ENCODE measurements around the gene XRN2. TPM values are rescaled to one million over a fixed set of nuclear protein-coding genes. Genes with fewer than 3 reads are reported as not detected.

Gene XRN2
- total and polyA plus RNA-seq, 4 donors: 20.9 to 40.3 (median 25.2) TPM

DNA sequence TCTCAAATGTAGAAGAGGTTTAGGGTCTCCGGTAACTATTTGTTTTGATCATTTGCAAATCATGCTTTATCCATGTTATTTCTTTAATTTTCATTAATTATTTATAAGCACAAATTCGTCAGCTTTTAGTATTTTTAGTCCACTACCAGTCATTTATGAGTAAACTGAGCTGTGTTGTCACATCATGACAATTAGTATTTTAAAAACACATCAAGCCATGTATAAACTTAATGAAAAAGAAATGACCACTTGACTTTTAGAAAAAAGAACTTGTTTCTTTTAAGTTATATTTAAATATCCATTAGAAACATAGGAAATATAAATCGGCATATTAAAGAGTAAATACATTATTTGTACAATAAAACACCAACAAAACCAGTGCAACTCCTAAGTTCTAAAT, 91.4 kb downstream of the XRN2 start (continued):
- no peak for TF ChIP-seq FOXA1 (IDR thresholded peaks at IDR 0.05)
- TF ChIP-seq, protein P1, sequence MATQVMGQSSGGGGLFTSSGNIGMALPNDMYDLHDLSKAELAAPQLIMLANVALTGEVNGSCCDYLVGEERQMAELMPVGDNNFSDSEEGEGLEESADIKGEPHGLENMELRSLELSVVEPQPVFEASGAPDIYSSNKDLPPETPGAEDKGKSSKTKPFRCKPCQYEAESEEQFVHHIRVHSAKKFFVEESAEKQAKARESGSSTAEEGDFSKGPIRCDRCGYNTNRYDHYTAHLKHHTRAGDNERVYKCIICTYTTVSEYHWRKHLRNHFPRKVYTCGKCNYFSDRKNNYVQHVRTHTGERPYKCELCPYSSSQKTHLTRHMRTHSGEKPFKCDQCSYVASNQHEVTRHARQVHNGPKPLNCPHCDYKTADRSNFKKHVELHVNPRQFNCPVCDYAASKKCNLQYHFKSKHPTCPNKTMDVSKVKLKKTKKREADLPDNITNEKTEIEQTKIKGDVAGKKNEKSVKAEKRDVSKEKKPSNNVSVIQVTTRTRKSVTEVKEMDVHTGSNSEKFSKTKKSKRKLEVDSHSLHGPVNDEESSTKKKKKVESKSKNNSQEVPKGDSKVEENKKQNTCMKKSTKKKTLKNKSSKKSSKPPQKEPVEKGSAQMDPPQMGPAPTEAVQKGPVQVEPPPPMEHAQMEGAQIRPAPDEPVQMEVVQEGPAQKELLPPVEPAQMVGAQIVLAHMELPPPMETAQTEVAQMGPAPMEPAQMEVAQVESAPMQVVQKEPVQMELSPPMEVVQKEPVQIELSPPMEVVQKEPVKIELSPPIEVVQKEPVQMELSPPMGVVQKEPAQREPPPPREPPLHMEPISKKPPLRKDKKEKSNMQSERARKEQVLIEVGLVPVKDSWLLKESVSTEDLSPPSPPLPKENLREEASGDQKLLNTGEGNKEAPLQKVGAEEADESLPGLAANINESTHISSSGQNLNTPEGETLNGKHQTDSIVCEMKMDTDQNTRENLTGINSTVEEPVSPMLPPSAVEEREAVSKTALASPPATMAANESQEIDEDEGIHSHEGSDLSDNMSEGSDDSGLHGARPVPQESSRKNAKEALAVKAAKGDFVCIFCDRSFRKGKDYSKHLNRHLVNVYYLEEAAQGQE (IDR thresholded peaks at IDR 0.05): no peak

DNA sequence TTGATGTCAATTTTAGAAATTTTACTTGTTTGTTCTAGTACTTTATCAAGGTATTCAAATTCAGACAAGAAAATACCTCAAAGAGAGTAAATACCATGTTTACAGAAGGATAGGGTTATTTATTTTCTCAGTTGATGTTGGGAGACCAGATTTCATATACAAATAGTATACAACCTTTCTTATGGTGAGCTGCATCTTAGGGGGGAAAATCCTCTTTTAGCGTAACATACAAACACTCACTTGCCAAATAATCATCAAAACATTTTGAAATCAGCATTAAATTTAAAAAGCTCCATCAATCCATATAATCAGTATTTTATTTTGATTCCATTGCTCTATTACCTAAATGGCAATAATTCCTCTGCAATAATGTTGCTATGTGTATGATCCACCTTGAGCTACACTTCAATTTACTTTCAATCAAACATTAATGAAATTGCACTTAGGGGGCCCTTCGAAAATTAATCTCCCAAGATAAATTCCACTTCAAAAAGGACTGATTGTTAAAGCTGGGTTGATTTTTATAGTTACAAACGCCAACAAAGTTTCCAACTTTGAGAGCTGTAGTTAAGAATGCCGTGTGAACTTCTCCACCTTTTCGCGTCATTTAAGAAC, 92.0 kb downstream of the XRN2 start:
- 20% methylated on average over 6 of the region's 6 CpGs for WGBS

More for the DNA sequence above, 92.0 kb downstream of the XRN2 start:
- Histone ChIP-seq H3K27ac (ENCODE audit: low read depth in 1 of 2, low read length in 2 of 2) (no peak overlapping the region), H3K36me3 (ENCODE audit: control insufficient read depth in 4 of 4, insufficient read depth in 3 of 4, low read depth in 1 of 4, low read length in 3 of 4) (peaks cover 0 to 3% (median 2%) of the 10 kb centered on the region in 4 donors), H3K4me3 (ENCODE audit: low read depth in 1 of 3, low read length in 3 of 3) (no peak overlapping the region), H3K4me1 (ENCODE audit: control insufficient read depth in 4 of 4, insufficient read depth in 4 of 4, low read length in 3 of 4) (peaks cover 2 to 23% (median 18%) of the 10 kb centered on the region in 4 donors), H3K27me3 (ENCODE audit: control insufficient read depth in 4 of 4, insufficient read depth in 4 of 4, low read length in 3 of 4) (peaks cover 4 to 42% (median 9%) of the 10 kb centered on the region in 4 donors), H3K9me3 (ENCODE audit: control insufficient read depth in 4 of 4, low read length in 3 of 4) (peaks cover 0 to 16% (median 0%) of the 10 kb centered on the region in 4 donors), H3K9ac (ENCODE audit: low read depth in 1 of 2, low read length in 2 of 2) (no peak overlapping the region)
- TF ChIP-seq EGR1 (IDR thresholded peaks at IDR 0.05; ENCODE audit: low read depth in 2 of 2) (no peak), NR2F2 (IDR thresholded peaks at IDR 0.05) (no peak), RXRA (IDR thresholded peaks at IDR 0.05) (no peak), FOXA1 (IDR thresholded peaks at IDR 0.05) (no peak), GABPA (IDR thresholded peaks at IDR 0.05 in 1 of 2, conservative IDR thresholded peaks at IDR 0.05 in 1 of 2) (no peak), HNF4G (IDR thresholded peaks at IDR 0.05) (no peak), YY1 (IDR thresholded peaks at IDR 0.05) (no peak), SP1 (IDR thresholded peaks at IDR 0.05) (no peak), RAD21 (IDR thresholded peaks at IDR 0.05) (no peak), JUND (IDR thresholded peaks at IDR 0.05) (no peak), TAF1 (conservative IDR thresholded peaks at IDR 0.05) (no peak), FOXA2 (IDR thresholded peaks at IDR 0.05) (no peak)
- TF ChIP-seq, protein P1 (IDR thresholded peaks at IDR 0.05): no peak
- TF ChIP-seq, protein P2, sequence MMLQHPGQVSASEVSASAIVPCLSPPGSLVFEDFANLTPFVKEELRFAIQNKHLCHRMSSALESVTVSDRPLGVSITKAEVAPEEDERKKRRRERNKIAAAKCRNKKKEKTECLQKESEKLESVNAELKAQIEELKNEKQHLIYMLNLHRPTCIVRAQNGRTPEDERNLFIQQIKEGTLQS (IDR thresholded peaks at IDR 0.05): no peak
- TF ChIP-seq, protein P3, sequence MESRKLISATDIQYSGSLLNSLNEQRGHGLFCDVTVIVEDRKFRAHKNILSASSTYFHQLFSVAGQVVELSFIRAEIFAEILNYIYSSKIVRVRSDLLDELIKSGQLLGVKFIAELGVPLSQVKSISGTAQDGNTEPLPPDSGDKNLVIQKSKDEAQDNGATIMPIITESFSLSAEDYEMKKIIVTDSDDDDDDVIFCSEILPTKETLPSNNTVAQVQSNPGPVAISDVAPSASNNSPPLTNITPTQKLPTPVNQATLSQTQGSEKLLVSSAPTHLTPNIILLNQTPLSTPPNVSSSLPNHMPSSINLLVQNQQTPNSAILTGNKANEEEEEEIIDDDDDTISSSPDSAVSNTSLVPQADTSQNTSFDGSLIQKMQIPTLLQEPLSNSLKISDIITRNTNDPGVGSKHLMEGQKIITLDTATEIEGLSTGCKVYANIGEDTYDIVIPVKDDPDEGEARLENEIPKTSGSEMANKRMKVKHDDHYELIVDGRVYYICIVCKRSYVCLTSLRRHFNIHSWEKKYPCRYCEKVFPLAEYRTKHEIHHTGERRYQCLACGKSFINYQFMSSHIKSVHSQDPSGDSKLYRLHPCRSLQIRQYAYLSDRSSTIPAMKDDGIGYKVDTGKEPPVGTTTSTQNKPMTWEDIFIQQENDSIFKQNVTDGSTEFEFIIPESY (IDR thresholded peaks at IDR 0.05): no peak
- TF ChIP-seq, protein P4, sequence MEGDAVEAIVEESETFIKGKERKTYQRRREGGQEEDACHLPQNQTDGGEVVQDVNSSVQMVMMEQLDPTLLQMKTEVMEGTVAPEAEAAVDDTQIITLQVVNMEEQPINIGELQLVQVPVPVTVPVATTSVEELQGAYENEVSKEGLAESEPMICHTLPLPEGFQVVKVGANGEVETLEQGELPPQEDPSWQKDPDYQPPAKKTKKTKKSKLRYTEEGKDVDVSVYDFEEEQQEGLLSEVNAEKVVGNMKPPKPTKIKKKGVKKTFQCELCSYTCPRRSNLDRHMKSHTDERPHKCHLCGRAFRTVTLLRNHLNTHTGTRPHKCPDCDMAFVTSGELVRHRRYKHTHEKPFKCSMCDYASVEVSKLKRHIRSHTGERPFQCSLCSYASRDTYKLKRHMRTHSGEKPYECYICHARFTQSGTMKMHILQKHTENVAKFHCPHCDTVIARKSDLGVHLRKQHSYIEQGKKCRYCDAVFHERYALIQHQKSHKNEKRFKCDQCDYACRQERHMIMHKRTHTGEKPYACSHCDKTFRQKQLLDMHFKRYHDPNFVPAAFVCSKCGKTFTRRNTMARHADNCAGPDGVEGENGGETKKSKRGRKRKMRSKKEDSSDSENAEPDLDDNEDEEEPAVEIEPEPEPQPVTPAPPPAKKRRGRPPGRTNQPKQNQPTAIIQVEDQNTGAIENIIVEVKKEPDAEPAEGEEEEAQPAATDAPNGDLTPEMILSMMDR (IDR thresholded peaks at IDR 0.05; ENCODE audit: low read depth, low read length, missing input control): no peak
- TF ChIP-seq, protein P5, sequence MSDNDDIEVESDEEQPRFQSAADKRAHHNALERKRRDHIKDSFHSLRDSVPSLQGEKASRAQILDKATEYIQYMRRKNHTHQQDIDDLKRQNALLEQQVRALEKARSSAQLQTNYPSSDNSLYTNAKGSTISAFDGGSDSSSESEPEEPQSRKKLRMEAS (IDR thresholded peaks at IDR 0.05): no peak
- DNase-seq (ENCODE audit: low spot score): no peak

All from liver (tissue), 9 donors.